Left kidney (tissue), 2 donors: ENCODE data around the gene LTBP1. TPM values are rescaled to one million over a fixed set of nuclear protein-coding genes. Genes with fewer than 3 reads are reported as not detected.
"Not testable (repeated sequence)": the region's sequence is repeated elsewhere in the genome, so short reads cannot be mapped to it uniquely, and the experiment has no call there.

Experiments used
- DNase-seq: peaks from one replicate; pipeline ENCODE4 v3.0.0-alpha.2; 2013
- polyA plus RNA-seq: library from polyadenylated mRNA; unstranded; fragments of 120-200 nt; gene quantifications from one replicate; pipeline ENCODE4 v1.2.1, GENCODE V29; 2013; ENCODE audit not compliant: insufficient read length

LTBP1 gene
- polyA plus RNA-seq, 1 donor, result 85.2 TPM

DNA sequence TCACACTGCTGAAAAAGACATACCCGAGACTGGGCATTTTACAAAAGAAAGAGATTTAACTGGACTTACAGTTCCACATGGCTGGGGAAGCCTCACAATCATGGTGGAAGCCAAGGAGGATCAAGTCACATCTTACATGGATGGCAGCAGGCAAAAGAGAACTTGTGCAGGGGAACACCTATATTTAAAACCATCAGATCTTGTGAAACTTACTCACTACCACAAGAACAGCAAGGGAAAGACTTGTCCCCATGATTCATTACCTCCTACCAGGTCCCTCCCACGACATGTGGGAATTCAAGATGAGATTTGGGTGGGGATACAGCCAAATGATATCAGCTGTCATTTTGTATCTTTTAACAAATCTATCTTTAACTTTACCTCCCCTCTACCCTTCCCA is 278.6 kb downstream of the LTBP1 start:
- no peak for DNase-seq

DNA sequence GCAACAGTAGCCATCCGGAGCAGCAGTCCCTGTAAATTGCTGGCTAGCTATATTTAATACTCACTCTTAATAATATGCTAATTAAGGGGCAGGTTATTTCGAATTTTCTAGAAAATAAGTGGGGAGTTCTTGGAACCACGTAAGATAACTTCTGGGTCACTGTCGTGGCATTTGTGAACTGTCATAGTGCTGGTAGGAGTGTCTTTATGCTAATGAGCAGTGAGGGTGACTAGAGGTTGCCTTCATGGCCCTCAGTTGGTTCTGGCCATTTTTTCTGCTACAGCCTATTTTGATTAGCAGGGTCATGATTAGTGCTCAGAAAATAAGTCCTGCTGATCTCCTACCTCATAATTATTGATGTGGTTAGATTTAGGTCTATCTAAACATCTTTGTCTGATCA is 279.8 kb downstream of the LTBP1 start:
- DNase-seq, result no peak

DNA sequence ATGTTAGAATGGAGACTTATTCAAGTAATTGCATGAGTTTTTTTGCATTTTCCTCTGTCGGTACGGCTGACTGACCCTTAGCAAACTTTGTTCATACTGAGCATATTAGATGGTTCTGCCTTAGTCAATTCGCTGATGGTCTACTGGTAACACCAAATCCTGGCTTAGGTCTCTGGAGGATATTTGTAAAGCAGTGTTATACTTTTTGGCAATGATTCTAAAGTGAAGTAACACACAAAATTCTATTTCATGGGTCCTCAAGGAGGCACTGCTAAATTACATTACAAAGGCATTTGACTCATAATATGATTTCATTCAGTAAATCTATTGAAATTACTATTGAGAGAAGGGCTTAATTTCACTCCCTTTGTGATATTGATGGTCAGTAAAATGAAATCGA is 282.9 kb downstream of the LTBP1 start:
- DNase-seq, result no peak

DNA sequence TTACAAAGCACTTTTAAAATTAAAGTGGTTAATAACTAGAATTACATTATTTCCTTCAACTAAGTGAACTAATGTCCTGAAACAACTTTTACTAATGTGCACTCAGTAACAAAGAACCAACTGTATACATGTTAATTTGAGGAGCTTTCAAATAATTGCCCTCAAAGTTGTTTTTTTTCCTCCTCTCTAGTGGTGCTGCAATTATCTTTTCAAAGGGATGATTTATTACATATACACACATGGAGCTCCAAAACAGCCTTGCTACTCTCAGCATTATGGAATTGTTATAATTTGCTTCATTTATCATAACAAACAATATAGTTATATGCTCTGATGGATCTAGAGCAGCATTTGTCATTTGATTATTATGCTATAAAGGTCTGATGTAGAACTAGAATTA is 283.4 kb downstream of the LTBP1 start:
- no peak for DNase-seq

DNA sequence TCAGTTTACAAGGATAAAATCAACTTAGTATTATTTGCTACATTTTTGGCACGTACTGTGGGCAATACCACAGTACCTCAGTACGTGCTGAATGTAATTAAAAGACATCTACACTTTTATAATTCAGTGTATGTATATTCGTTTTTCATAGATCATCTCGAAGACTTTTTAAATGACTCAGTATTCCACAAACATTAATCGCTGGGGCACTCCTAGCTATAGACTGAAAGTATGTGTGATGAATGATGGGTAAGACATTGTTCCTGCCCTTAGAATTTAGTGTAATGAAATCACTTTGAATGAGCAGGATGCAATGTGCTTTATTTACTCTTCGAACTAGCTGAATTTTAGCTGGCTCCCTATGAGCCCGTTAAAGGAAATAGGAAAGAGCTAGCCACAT is 284.1 kb downstream of the LTBP1 start:
- DNase-seq, result no peak

DNA sequence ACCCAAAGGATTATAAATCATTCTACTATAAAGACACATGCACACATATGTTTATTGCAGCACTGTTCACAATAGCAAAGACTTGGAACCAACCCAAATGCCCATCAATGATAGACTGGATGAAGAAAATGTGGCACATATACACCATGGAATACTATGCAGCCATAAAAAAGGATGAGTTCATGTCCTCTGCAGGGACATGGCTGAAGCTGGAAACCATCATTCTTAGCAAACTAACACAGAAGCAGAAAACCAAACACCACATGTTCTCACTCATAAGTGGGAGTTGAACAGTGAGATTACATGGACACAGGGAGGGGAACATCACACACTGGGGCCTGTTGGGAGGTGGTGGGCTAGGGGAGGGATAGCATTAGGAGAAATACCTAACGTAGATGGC is 288.8 kb downstream of the LTBP1 start:
- DNase-seq, result not testable (repeated sequence)

DNA sequence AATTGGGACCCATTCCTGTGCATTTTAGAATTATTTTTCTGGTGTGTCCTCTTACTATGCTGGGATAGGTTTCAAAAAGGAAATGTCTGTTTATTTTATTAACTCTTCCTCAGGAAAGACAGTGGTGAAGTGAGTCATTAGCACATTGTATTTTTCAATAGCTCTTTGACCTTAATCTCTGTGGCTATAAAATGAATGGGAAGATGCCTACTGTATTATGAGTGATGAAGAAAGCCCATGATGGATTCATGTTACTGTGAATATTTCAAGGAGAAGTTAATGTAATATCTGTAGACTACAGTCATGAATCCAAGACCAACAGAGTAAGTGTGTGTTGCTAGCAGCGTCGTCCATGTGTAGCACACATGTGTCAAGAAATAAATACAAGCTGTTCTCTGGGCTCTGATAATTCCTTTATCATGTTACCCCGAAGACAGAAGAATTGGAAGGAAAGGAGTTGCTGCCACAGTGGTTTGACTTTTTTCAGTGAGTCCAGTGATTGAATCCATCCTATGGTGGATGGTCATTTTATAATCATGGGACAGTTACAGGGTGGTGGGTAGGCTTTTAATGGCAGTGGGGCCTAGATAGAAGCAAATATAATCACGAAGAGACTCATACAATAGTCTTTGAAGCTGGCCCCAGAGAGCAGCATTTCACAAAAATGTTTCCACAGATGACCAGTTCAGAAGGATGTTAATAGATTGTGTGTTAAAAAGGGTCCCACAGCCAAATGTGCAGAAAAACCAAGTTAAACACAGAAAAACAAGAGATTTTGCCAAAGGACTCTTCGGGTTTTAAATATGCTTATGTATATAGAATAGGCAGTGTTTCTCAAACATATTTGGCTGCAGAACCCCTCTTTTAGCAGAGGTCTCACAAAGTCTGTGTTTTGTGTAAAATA is 290.0 kb downstream of the LTBP1 start:
- DNase-seq, result no peak

DNA sequence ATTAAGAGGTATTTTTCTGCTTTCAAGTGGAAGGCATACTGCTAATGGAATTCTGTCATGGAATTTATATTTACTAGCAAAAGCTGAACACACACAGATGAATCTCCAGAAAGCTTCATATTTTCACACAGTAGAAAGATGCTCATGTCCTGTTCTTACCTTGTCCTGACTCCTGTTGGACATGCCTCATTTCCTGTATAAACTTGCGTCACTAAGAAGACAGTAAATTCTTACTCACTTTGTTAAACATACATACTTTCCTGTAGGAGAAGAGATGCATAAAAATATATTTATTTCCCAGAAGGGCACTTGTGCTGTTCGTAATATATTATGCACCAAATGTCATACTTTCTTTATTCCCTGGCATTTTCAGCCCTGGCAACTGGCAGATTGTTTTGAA is 291.4 kb downstream of the LTBP1 start:
- DNase-seq, result no peak

DNA sequence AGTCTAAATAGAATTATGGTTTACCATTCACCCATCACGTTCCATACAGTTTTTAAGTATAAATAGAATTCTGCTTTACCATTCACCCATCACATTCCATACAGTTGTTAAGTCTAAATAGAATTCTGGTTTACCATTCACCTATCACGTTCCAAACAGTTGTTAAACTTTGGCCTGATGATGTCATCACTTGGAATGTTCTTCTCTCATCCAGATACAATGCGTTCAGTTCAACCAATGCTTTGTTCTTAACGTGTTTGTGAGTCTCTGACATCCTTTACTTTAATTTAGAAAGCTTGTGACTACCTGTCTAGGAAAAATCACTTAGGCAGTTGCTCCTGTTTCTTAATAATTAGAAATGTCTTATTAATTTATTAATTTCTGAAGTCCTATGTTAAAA is 293.4 kb downstream of the LTBP1 start:
- DNase-seq, result no peak

DNA sequence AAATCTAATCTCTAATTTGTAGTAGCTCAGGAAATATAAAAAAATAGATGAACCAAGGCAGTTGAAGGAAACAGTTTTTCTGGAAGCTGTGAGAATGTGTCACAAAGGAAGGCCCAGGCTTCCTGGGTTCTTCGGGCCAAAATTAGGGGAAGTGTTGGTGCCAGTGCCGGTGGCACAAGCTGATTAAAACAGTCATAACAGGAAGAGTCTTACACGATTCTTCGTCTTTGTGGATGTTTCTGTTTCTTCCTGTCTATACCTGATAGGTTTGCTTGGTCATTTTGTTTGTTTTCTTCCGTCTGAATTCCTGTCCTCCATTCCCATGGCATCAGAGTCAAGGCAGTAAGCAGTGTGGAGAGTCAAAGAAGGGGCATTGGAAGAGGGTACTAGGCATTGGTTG is 294.3 kb downstream of the LTBP1 start:
- DNase-seq, result no peak

DNA sequence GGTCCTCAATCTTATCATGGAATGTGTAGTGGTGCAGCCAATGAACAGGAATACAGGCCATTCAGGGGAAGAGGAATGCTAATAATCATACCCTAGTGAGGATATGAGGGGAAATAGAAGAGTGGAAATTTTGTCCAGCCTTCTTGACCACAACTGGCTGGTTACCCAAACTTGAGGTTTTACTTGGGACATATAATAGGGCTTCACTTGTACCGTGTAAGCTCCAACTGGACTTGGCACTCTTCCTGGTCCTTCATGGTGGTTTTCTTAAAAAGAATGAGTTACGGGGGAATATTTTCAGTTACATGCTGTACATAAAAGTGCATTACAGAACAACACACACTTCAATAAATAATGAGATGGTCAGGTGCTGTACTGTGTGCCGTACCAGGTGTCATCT is 294.8 kb downstream of the LTBP1 start:
- no peak for DNase-seq

DNA sequence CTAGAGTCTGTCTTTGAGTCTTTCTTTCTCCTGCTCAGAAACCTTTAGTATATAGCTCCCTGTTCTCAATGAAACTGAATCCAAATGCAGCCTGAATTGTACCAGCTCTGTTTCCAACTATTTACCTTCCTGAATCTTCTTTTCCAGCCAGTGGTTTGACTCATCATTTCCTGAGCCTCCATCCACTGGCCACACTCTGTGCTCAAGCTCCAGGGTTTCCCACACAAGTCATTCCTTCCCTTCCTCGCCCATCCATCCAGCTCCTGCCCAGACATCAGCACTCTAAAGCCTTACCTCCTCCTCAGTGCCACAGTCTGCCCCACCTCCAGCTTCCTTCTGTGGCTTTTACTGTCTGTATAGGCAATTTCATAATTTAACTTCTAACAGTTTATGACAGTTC is 296.1 kb downstream of the LTBP1 start:
- DNase-seq, result no peak

DNA sequence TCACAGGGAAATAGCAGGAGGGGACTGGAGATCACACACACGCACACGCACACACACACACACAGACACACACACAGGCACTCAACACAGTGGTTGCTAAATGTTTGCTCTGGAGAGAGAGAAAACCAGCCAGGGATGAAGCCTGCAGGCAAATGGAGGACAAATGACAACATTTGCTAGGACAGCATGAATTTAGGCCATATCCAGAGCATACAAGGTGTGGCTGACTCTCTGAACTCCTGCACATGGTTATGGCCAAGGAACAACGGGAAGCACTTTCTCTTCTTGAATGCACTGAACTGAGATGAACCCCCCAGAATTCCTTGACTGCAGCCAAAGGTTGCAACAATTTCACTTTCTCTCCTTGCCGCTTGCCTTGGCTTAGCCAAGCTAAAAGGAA is 299.7 kb downstream of the LTBP1 start:
- no peak for DNase-seq

DNA sequence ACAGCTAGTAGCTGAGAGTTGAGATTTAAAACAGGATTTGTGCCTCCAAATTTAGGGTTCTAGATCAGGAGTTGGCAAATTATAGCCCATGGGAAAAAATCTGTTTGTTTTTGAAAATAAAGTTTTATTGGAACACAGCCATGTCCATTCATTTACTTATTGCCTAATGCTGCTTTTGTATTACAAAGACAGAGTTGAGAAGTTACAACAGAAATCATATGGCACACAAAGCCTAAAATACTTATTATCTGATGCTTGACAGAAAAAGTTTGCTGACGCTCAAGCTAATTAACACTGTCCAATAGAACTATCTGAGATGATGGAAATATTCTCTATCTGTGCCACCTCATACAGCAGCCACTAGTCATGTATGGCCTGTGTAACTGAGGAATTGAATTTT is 300.6 kb downstream of the LTBP1 start:
- DNase-seq, result no peak

DNA sequence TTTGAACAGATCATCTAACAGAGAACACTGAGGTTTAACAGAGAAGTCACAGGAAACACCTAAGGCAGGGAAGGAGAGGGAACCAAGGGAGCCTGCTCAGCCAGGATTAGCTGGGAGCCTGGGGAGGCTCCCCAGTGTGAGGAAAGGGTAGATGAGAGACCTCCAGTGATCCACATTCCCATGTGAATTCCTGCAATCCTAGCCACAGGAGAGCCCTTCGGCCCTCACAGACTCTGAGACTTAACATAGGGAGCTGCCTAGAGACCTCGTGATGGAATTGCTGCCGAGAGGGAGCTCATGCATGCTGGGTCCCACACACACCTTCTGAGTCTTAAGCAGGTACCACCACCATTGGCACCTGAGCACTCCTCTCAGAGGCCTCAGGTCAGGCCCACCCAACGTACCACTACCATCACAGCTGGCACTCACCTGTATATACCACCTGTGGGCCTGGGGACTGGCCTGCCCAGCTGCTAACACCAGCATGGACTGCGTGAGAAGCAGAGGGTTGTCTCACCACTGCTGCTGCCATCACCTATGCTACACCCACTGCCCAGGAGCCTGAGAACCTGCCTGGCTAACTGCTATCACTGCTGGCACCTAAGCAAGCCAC is 303.8 kb downstream of the LTBP1 start:
- no peak for DNase-seq

DNA sequence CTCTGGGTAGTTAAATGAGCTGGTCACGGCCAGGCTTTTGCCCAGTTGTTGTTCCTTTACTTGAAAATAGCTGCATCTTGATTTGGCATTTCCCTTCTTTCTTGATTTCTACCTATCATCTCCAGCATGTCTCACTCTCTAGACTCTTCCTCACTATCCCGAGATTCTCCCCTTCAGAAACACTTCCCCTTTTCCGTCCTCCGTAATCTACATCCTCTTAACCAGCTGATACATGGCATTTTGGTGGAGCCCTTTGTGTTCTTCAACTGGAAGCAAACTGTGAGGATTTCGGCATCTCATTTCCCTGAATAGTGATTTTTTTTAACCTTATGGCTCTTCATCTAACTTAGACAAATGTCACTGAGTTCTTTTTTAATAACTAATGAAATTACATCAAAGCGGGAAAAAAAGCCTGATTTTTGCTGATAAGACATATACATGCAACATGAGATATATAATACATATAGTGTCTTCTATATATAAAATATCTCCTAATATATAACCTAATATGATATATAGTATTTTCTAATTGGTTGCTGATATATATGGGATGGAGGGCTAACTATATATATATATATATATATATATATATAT is 309.5 kb downstream of the LTBP1 start:
- DNase-seq, result no peak

DNA sequence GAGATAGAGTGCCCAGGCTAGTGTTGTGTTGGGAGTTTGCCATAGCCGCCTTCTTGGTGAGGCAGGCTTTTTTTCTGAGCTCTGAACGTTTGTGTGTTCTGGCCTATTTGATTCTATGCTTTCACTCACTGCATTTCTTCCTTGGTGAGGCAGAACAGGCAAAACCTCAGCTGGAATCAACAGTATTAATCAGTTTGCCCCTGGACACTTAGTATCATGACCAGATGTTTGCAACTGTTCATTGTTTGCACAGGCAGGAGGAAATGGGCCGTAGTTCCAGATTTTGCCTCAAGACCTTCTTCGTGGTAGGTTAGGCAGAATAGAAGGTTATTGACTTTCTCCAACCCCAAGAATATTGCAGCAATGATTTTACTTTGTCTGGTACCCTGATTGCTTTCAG is 311.6 kb downstream of the LTBP1 start:
- DNase-seq, result no peak

DNA sequence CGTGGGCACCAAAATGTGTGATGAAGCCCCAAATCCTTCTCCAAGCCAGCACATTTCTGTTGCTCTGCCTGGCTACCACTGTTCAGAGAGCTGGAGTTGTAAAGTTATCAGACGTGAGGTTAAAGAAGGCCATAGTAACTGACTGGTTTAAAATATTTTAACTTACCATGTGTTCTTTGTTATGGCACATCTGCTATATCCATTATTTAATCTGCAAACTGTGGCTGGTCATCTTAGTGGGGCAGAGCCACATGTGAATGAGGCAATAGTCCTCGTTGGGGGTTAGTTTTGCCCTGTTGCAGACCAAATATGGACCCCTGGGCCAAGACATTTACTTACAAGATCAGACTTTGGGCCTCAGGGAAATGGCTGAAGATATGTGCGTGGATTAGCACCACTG is 315.3 kb downstream of the LTBP1 start:
- DNase-seq, result no peak

DNA sequence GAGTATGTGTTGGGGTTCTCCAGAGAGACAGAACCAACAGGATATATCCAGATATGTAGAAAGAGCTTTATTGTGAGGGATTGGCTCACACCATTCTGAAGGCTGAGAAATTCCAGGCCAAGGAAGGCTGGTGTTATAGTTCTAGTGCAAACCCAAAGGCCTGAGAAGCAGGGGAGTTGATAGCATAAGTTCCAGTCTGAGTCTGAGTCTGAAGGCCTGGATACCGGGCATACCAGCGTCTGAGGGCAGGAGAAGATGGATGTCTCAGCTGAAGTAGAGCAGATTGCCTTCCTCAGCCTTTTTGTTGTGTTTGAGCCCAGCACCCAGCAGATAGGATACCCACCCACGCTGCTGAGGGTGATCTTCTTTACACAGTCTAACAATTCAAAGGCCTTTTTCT is 318.0 kb downstream of the LTBP1 start:
- no peak for DNase-seq

DNA sequence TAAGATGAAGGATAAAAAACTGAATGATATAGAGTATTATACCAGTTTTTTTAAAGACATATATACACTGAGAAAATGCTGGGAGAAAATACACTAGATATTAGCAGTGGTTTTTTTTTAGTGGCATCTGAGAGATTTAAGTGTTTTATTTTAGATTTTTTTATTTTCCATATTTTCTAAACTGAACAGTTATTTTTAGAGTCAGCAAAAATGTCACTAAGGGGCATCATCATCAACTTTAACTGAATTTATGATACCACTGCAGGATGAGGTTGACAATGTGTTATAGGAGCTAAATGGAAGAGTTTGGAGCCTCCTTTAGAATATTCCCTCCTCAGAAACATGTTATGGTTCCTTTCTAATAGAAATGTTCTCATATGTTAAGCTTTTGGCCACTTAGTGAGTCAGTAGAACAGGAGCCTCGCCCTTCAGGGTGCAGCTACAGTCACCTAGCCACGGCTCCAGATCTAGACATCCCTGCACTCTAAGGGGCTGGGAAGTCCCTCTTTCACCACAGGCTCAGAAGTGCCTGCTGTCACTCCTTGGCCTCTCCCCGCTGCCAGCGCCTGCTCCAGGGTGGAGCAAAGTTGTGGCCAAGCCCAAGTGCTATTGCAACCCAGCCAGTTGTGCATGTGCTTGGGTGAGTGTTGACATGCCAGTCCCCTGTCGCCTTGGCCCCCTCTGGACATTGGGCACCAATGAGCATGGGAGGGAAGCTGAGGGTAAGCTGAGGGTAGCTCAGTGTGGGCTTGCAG is 319.0 kb downstream of the LTBP1 start:
- no peak for DNase-seq

DNA sequence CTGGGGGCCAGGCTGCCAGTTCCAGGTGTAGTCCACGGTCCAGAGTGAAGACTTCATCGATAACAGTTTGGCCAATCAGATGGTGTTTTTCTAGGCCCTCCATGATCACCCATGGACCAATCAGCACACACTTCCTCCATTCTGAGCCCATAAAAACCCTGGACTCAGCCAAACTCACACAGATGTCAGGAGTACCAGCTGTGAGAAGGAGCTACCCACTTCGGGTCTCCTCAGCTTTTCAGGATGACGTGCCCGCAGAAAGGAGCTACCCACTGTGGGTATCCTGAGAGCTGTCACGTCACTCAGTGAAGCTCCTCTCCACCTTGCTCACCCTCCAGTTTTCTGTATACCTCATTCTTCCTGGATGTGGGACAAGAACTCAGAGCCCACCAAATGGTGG is 319.7 kb downstream of the LTBP1 start:
- DNase-seq, result no peak

DNA sequence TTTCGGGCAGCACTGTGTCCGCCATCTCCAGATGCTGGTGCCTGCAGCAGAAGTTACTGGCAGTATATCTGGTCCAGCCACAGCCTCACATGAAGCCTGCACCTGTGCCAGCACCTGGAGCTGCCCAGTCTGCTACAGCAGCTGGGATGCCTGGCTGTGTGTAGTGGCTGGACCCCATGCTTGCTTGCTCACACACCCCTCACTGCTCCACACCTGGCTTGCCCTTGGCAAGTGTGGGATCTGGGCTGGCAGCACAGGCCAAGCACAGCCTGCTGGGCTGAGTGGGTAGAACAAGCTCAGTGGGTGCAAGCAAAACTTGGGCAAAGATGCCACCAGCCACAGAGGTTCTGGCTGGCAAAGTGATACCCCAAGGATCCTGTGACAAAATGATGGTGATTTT is 320.3 kb downstream of the LTBP1 start:
- DNase-seq, result no peak

DNA sequence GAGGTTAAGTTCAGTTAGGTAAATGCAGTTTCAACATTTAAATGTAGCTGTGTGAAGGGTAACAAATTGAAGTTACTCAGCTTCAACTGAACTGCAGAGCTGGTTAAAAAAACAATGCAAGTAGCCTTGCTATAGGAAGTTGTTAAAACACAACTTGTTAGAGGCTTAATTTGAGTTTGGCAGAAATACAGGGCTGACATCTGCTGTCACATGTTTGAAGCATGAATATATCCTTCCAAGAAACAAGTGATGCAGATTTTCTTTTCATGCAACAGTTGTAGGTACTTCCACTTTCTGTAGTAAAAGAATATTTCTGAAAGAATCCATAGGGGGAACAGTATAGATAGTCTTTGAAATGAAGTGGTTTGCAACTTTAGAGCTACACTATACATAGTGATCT is 321.0 kb downstream of the LTBP1 start:
- no peak for DNase-seq
